GM19240 (cell line): ENCODE results near the gene SEC23B.
A peak's percentile ranks its signal among the peaks of the same experiment; 100 is the strongest.
"Not testable (repeated sequence)": the region's sequence is repeated elsewhere in the genome, so short reads cannot be mapped to it uniquely, and the experiment has no call there.

Experiments used
- DNase-seq: peaks from one replicate; pipeline ENCODE4 v3.0.0; 2011; ENCODE audit warnings: low spot score; ENCODE audit not compliant: insufficient read length

Gene SEC23B

DNA sequence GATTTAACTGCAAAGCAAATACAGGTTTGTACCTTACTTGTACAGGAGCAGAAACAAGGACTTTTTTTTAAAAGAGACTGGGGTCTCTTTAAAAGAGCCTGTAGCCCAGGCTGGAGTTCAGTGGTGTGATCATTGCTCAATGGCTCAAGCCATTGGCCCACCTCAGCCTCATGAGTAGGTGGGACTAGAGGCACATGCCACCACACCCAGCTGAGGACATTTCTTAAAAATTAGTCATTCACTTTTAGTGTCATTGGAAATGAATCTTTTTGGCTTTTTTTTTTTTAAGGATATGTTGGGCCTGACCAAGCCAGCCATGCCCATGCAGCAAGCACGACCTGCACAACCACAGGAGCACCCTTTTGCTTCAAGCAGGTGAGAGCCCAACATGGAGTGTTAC lies 16.9 kb downstream of the SEC23B start:
- DNase-seq, result no peak

DNA sequence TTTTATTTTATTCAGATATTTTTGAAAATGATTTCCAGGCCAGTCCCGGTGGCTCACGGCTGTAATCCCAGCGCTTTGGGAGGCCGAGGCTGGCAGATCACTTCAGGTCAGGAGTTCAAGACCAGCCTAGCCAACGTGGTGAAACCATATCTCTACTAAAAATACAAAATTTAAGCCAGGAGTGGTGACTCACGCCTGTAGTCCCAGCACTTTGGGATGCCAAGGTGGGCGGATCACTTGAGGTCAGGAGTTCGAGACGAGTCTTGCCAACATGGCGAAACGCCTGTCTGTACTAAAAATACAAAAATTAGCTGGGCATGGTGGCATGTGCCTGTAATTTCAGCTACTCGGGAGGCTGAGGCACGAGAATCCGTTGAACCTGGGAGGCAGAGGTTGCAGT lies 19.0 kb downstream of the SEC23B start:
- DNase-seq, result not testable (repeated sequence)

DNA sequence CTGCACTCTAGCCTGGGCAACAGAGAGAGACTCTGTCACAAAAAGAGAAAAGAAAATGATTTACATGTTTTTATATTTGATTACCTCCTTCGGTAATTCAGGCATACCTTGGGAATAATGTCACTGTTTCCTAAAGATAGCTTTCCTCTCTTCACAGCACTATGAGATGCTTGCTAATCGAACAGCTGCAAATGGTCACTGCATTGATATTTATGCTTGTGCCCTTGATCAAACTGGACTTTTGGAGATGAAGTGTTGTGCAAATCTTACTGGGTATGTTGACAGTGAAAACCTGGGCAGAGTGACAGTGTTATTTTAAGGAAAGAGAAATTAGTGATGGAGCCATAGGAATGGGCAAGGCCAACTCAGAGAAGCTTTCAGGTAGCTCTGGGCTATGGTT lies 19.6 kb downstream of the SEC23B start:
- no peak for DNase-seq

DNA sequence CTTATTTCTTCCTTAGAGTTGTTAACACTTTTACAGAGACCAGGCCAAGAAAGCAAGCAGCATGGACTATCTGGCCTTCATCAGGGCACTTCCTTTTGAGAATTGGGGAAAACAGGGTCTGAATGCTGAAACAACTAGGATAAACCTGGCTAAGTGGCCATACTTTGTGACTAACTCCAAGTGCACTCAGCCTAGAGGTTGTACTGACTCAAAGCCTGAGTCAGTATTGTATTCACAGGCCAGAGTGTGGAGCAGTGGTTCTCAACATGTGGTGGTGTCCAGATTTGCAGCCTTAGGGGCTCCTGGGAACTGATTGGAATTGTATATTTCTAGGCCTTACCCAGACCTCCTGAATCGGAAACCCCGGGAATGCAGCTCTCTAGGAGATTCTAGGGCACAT lies 20.1 kb downstream of the SEC23B start:
- DNase-seq, result no peak

DNA sequence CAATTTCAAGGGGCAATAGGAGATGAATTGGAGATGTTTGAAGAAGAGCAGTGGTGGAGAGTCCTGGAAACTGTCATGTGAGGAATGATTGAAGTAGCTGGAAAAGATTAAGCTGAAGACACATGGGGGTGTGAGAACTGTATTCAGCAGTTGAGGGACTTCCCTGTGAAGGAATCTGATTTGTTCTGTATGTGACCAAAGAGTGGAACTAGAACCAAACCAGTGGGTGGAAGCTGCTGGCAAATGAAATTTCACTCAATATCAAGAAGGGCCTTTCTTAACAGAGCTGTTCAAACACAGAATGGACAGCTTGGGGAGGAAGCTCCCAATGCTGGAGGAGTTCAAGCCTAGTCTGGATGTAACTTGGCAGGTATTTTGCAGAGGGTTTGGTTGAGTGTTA lies 21.3 kb downstream of the SEC23B start:
- no peak for DNase-seq

DNA sequence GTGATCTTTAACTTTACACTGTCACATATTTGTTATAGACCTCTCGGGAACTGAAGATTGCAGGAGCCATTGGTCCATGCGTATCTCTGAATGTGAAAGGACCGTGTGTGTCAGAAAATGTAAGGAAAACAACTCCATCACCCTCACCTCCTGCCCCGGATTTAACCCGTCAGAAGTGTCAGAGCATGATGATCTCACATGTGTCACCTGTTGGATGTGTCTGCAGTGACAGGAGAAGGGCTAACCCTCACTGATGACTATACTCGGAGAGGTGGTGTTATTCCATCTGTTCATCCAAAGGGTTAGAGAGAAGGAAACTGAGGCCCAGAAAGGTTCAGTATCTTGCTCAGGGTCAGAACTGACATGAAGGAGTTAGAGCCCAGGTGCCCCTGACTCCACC lies 24.9 kb downstream of the SEC23B start:
- DNase-seq, result no peak

DNA sequence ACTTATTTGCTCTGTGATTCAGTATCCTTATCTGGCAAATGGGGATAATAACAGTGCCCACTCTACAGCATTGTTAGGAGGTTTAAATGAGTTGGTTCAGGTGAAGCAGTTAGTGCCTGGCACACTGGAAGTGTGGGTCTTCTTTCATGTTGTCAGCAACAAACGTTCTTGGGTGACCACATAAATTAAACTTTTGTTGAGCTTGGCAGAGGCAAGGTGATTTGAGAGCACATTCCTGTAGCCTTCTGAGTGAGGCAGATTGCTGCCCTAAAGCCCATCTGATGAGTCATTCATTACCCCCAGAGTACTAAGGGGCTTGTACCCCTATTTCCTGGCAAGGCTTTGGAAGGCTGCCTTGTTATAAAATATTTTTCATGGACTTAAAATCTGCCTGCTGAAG lies 25.8 kb downstream of the SEC23B start:
- DNase-seq, result no peak

DNA sequence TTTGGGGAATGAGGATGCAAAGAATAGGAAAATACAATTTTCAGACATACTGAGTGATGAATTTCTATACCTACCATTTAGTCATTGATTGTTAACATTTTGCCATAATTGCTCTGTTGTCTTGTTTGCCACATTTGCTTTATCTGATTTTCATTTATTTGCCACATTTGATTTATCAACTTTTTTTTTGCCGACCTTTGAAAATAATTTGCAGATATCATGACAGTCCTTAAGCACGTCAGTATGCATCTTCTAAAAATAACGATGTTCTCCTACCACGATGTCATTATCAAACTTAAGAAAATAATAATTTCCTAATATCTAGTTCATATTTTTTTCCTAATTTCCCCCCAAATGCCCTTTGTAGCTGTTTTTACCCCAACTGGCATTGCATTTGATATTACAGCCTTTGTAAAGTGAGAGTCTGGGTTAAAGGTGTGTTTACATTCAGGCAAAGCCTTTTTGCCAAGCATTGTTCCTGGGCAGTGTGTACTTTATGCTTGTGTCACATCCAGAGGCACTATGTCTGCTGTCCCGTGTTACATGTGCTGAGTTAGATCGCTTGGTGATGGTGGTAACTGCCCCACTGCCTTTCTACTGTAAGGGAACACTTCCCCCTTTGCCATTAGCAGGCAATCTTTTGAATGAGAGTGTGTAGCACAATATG lies 26.4 kb downstream of the SEC23B start:
- no peak for DNase-seq

DNA sequence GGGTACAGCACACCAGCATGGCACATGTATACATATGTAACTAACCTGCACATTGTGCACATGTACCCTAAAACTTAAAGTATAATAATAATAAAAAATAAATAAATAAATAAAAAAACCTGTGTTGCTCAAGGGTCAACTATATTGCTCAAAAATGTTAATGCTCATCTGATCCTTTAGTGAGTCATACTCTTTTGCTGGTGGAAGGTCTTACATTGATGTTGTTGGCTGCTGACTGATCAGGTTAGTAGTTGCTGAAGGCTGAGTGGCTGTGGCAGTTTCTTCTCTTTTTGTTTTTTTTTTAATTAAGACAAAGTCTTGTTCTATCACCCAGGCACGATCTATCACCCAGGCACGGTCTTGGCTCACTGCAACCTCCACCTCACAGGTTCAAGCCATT lies 29.9 kb downstream of the SEC23B start:
- no peak for DNase-seq

DNA sequence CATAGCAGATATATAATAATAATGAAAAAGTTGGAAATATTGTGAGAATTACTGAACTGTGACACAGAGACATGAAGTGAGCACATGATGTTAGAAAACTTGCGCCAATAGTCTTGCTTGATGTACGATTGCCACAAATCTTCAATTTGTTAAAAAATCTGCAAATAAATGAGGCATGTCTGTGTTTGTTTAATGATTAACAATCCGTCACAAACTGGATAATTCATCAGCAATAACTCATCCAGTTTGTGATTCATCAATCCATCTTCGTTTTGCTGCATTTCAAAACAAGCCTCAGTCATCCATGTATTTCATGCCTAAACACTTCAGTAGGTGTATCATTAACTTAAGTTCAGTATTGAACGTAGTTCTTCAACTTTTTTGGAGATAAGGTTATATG lies 34.0 kb downstream of the SEC23B start:
- no peak for DNase-seq

DNA sequence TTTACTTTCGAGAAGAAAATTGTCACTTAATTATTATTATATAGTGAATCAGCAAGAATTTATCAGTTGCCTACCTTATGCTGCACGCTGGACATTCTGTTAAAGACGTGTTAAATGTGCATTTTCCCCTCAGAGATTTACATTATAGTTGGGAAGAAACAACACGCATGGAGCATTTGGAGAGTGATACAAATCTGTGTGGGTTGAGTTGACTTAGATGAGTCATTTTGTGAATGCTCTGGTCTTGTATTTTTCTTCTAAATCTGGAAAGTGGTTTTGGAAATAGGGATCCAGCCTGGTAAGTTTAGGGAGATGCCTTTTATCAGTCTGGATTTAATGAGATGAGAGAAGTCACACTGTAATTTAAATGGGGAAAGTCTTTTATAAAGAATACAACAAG lies 35.5 kb downstream of the SEC23B start:
- no peak for DNase-seq

DNA sequence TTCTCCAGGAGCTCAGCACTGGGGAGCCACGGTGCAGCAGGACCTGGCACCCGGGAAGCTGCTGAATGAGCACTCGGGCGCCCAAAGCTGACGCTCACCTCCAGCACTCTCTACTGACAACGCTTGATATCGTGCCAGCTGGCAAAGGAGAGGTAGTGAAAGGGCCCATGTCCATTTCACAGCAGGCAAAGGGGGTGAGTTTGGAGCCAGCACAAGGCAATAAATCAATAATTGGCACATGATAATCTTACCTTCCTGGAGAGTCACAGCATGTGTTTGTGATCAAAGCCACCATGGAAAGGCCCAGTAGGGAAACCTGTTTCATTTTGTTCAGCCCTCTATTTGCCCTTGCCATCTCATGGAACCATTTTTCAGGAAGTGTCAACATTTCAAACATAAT lies 36.2 kb downstream of the SEC23B start:
- no peak for DNase-seq

DNA sequence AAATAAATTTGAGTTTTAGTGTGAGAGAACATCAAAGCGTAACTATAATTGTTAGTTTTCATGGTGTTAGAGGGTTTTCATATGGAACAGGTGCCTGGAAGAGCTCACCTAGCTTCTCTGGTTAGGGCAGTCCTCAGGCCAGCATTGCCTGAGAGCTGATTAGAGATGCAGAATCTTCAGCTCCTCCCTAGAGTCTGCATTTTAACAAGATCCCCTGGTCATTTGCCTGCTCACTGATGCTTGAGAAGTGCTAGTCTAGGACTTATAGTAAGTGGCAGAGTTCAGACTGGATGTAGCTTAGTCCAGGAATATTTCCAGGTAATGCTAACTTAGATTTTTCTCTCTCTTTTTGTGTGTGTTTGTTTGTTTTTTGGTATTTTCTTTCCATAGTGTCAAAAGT lies 37.8 kb downstream of the SEC23B start:
- no peak for DNase-seq

DNA sequence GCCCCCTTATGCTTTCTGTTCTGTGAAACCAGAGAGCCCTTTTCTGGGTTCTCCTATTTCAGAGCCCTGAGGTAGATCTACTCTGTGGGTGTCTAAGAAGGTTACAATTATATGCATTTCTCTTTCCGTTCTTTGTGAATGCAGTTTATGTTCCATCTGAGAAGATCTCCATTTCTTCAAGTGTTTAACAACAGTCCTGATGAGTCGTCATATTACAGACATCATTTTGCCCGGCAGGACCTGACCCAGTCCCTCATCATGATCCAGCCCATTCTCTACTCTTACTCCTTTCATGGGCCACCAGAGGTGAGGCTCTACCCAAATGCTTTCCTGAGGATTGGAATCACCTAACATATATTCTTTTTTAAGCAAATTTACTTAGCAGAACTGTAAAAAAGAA lies 40.7 kb downstream of the SEC23B start:
- DNase-seq, result no peak

DNA sequence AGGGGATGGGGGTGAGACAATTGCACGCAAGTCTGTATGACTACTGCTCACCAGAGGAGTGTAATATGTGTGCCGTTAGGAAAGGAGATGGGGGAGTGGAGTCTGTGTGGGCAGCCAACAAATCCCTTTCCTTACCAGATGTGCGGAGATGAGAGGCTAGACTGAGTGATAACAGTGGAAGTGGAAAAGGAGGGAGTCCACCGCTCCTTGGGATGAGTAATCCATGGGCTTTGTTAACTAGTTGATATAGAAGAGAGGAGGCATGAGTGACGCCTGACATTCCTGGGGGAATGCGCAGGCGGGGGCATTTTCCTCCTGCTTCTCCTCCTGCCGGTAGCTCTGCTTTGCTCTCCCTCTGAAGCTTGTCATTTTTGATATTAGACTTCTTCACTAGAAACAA lies 46.0 kb downstream of the SEC23B start:
- no peak for DNase-seq

DNA sequence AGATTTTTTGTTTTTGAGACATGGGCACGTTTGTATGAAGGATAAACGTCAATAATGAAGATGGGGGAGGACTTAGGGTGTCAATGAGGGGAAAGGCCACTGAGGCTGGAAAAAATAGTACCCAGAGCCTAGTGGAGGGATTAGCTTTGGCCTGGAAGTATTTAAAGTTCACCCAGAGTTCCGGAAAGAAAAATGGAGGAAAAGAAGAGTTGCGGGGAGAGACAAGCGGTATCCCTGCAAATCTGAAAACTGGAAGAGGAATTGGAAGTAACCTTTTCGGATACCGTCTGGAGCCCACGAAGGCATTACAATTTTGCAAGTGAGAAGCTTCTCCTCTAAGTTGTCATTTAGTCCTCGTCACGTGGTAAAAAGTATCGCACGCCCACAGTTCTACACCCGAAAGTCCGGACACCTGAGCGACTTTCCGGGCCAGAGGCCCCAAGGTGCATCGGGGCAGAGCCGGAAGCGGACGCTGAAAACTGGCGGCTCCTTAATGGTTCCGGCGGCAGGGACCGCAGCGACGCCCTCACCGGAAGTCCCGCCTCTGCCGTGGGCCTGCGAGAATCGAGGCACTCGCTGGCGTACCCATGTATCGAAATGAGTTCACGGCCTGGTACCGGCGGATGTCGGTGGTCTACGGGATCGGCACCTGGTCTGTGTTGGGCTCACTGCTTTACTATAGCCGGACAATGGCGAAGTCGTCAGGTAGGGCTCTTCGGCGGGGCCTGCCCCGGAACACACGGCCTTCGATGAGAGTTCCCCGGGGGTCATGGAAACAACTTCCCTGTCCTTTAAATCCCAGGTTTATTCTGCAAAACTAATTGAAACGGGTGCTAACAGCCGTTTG lies 59.4 kb downstream of the SEC23B start, which contains the start of gene SMIM26:
Gene SMIM26, plus strand, starts transcription at position 541 of the 847 bp plus-strand sequence. Its CDS starts 47 bp downstream, at position 588.
- DNase-seq, result peak; percentile 93

DNA sequence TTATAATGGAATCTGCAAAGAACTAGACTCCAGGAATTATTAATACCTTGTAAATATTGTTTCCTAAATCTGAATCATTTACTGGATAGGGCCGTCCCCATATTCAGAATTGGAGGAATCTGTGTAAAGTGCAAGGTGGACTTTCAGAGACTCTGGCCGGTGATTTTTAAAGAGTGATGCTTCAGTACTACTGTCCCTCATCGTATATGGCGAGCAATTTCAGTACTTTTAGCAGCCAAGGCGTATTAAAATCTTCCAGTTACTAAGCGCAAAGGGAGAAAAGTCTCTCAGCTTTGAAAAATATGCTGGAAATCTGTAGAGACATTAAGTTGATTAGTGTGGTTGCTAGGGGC lies 60.0 kb downstream of the SEC23B start:
- no peak for DNase-seq

DNA sequence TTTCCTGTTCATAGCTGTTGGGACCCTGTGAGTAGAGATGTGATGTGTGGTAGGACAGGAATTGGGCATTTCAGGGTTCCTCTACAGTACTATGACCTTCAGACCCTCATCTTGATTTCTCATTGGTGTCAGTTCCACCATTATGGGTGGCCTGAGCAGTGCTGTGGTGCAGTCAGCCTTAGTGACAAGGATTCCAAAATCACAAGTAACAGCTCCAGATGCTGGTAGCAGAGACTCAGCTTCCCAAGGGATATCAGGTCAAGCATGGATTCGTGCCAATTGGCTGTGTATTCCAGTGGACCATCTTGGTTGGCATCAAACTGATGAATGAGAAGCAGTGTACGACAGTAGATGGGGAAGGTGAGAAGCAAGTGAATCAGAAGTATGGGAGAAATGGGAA lies 63.3 kb downstream of the SEC23B start:
- no peak for DNase-seq

DNA sequence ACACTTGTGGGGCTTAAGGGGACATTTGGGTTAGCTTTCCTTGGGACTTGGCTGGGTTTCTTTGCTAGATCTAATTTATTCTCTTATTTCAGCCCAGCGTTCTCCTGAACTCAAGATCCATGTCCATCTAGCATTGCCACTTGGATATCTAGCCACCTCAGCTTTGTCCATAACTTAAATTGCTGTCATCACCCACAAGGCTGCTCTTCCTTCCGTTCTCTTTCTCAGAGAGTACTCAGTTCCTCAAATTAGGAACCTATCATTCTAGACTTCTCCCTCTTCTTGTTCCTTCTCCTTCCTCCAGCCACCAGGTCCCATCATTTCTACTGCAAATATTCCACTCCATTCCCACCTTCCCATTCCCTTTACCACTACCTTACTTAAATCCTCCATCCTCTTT lies 63.8 kb downstream of the SEC23B start:
- DNase-seq, result no peak

DNA sequence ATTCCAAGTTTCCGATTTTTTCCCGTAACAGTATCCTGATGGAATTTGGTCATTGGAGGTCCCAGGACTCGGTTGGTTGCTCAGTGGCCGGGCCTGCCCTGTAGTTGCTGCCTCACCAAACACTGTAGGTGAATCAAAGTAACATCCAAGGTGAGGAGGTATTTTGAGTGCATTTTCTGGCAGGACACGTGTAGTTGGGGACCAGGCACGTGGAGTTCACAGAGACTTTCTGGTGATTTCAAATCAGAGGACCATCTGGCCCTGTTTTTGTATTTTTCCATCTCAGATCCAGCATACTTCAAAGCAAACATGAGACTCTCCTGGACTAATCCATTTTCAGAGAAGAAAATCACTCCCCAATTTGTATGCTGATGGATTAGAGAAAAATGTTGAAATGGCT lies 70.2 kb downstream of the SEC23B start:
- no peak for DNase-seq

DNA sequence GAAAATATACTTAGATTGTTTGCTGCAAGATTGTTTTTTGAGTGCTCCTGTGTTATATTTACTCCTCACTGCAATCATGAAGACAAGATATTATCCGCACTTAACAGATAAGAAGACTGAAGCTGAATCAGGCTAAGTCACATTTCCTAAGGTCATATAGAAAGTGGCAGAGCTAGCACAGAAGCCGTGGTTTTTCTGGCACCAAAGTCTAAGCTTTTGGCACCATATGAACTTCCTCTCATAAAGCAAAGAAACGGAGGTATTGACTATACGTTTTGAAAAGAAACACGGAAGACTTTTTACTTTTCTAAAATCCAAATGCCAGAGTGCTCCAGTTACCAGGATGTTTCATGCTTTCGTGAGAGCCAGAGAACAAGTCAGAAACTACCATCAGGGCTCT lies 70.8 kb downstream of the SEC23B start:
- no peak for DNase-seq

DNA sequence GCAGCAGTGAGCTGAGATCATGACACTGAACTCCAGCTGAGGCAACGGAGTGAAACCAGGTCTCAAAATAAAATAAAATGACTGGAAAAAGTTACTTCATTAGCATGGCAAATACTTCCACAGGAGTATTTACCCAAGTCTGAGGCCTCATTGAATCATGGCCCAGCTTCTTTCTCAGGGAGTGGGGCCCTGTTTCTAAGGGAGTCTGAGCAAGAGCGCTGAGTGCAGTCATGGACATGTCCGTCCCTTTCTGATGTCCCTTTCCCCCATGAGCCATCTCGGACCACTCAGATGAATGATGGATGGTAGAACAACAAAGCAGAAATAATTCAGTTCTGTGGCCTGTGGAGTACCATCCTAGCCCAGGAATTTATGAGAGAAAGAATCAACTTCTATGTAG lies 72.3 kb downstream of the SEC23B start:
- no peak for DNase-seq

DNA sequence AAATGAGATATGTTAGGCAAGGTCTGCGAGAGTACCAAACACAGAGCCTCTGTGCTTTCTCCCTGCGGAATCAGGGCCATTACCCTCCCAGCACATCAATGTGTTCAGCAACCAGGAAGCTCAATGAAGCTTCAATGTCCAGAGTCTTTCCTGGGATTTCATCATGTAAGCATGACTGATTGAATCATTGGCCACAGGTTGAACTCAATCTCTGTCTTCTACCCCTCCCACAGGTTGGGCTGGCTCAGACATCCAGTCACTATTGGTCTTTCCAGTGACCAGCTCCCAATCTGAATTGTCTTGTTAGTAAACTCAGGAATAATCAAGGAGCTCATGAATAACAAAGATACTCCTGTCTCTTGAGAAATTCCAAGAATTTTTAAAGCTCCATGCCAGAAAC lies 77.4 kb downstream of the SEC23B start:
- DNase-seq, result no peak
